SU-DHL-6 (cell line): Measurements from ENCODE around the gene N4BP2.
A peak's percentile ranks its signal among the peaks of the same experiment; 100 is the strongest.

Experiments used
- H2AFZ ChIP-seq: fragments of 200-600 bp; sonication (generic); 2 replicates; pipeline ENCODE4 v1.6.1; 2014; ENCODE audit warnings: low read depth, mild to moderate bottlenecking, moderate library complexity, mixed read lengths, antibody characterized with exemption, low read length; ENCODE audit not compliant: severe bottlenecking
- H3F3A ChIP-seq: fragments of 200-600 bp; shearing (Covaris generic); 2 replicates; pipeline ENCODE4 v1.6.0; 2016; ENCODE audit warnings: antibody characterized with exemption, mild to moderate bottlenecking; ENCODE audit not compliant: insufficient read depth
- H3K27ac ChIP-seq: fragments of 200-600 bp; sonication (generic); 2 replicates; pipeline ENCODE4 v1.5.1; 2016; ENCODE audit warnings: low read depth, mild to moderate bottlenecking, low read length, moderate library complexity, mixed read lengths
- H3K27me3 ChIP-seq: fragments of 200-600 bp; sonication (generic), shearing (Covaris generic); 2 replicates; pipeline ENCODE4 v1.6.0; 2014; ENCODE audit warnings: mild to moderate bottlenecking, low read length
- H3K36me3 ChIP-seq: fragments of 200-600 bp; sonication (generic); 2 replicates; pipeline ENCODE4 v1.6.1; 2014; ENCODE audit warnings: mild to moderate bottlenecking, low read length, mixed read lengths
- H3K4me2 ChIP-seq: fragments of 300-600, 200-600 bp; shearing (Covaris generic), sonication (generic); 2 replicates; pipeline ENCODE4 v1.6.0; 2014; ENCODE audit warnings: low read length, low read depth, mild to moderate bottlenecking; ENCODE audit not compliant: poor library complexity, severe bottlenecking
- H3K4me3 ChIP-seq: fragments of 200-600 bp; sonication (generic); 2 replicates; pipeline ENCODE4 v1.5.1; 2014; ENCODE audit warnings: antibody characterized with exemption, low read length, mild to moderate bottlenecking, mixed read lengths; ENCODE audit not compliant: insufficient read depth, poor library complexity, severe bottlenecking
- H3K79me2 ChIP-seq: fragments of 200-600 bp; sonication (generic); 2 replicates; pipeline ENCODE4 v1.6.1; 2014; ENCODE audit warnings: mild to moderate bottlenecking, low read length, moderate library complexity; ENCODE audit not compliant: insufficient read depth
- H3K9ac ChIP-seq: fragments of 200-600 bp; sonication (generic); 2 replicates; pipeline ENCODE4 v1.7.0; 2014; ENCODE audit warnings: mild to moderate bottlenecking, low read length
- H3K9me2 ChIP-seq: fragments of 200-600 bp; sonication (generic); replicated peaks from 2 replicates; pipeline ENCODE4 v1.6.1; 2014; ENCODE audit warnings: low read length; ENCODE audit not compliant: insufficient read depth
- H3K9me3 ChIP-seq: fragments of 200-600 bp; sonication (generic); 2 replicates; pipeline ENCODE4 v1.6.1; 2014; ENCODE audit warnings: low read length, mixed read lengths; ENCODE audit not compliant: insufficient read depth
- H4K20me1 ChIP-seq: fragments of 200-600 bp; sonication (generic); 2 replicates; pipeline ENCODE4 v1.6.1; 2014; ENCODE audit warnings: low read depth, mild to moderate bottlenecking, antibody characterized with exemption, low read length, moderate library complexity, mixed read lengths
- CTCF ChIP-seq: fragments of 200-600 bp; sonication (generic); IDR thresholded peaks from one replicate; pipeline ENCODE4 v1.5.1; 2017; ENCODE audit warnings: antibody characterized with exemption, mild to moderate bottlenecking, low read length, moderate library complexity; ENCODE audit not compliant: insufficient read depth, poor library complexity, severe bottlenecking
- EZH2phosphoT487 ChIP-seq: fragments of 200-600 bp; sonication (generic), shearing (Covaris generic); conservative IDR thresholded peaks from 2 replicates; pipeline ENCODE4 v1.6.1; 2018; ENCODE audit warnings: mild to moderate bottlenecking, antibody characterized with exemption, low read length, moderate library complexity, mixed read lengths

The N4BP2 gene

GRCh38 chr4:40170588-40170987, 113.9 kb downstream of the N4BP2 start:
- Histone ChIP-seq H3K4me3 (no peak overlapping the region), H2AFZ (no peak overlapping the region), H3K27ac (no peak overlapping the region), H3K79me2 (no peaks in the 10 kb centered on the region), H3K9ac (no peak overlapping the region), H3K36me3 (no peaks in the 10 kb centered on the region; the same call in 1 of the 2 replicates), H3K9me2 (no peaks in the 10 kb centered on the region), H4K20me1 (no peaks in the 10 kb centered on the region), H3K4me2 (no peak overlapping the region), H3F3A (no peaks in the 10 kb centered on the region), H3K27me3 (no peaks in the 10 kb centered on the region), H3K9me3 (no peaks in the 10 kb centered on the region)
- no peak for TF ChIP-seq EZH2phosphoT487
- no peak for TF ChIP-seq CTCF

GRCh38 chr4:40173470-40173875, 116.8 kb downstream of the N4BP2 start:
- Histone ChIP-seq H3K36me3 (no peaks in the 10 kb centered on the region), H3K9me3 (no peaks in the 10 kb centered on the region), H3K4me2 (peak overlapping the region; percentile 50), H3K4me3 (no peak overlapping the region), H3K9me2 (no peaks in the 10 kb centered on the region), H3F3A (peaks cover 17% of the 10 kb centered on the region), H2AFZ (no peak overlapping the region), H3K27me3 (no peaks in the 10 kb centered on the region), H3K9ac (no peak overlapping the region), H4K20me1 (no peaks in the 10 kb centered on the region), H3K27ac (no peak overlapping the region), H3K79me2 (no peaks in the 10 kb centered on the region)
- TF ChIP-seq CTCF = no peak
- no peak for TF ChIP-seq EZH2phosphoT487

GRCh38 chr4:40176602-40177001, 120.0 kb downstream of the N4BP2 start:
- no peak overlapping the region for H2AFZ ChIP-seq
- no peaks in the 10 kb centered on the region for H3K9me2 ChIP-seq
- no peak overlapping the region for H3K4me3 ChIP-seq
- peaks cover 32% of the 10 kb centered on the region for H3F3A ChIP-seq
- no peaks in the 10 kb centered on the region for H4K20me1 ChIP-seq
- TF ChIP-seq CTCF (no peak), EZH2phosphoT487 (no peak)
- H3K27me3 ChIP-seq = no peaks in the 10 kb centered on the region
- no peak overlapping the region for H3K9ac ChIP-seq
- H3K4me2 ChIP-seq = no peak overlapping the region
- no peaks in the 10 kb centered on the region for H3K36me3 ChIP-seq
- H3K79me2 ChIP-seq = no peaks in the 10 kb centered on the region
- no peak overlapping the region for H3K27ac ChIP-seq
- no peaks in the 10 kb centered on the region for H3K9me3 ChIP-seq

GRCh38 chr4:40177591-40177990, 120.9 kb downstream of the N4BP2 start:
- H3K27ac ChIP-seq = peak overlapping the region; percentile 61
- TF ChIP-seq CTCF (no peak), EZH2phosphoT487 (no peak)
- H3K9me2 ChIP-seq = no peaks in the 10 kb centered on the region
- H4K20me1 ChIP-seq = no peaks in the 10 kb centered on the region
- H3K36me3 ChIP-seq = no peaks in the 10 kb centered on the region
- peaks cover 39% of the 10 kb centered on the region for H3F3A ChIP-seq
- H3K4me3 ChIP-seq = peak overlapping the region; percentile 27
- H3K9ac ChIP-seq = peak overlapping the region; percentile 45
- no peaks in the 10 kb centered on the region for H3K9me3 ChIP-seq
- no peaks in the 10 kb centered on the region for H3K79me2 ChIP-seq
- H2AFZ ChIP-seq = peak overlapping the region; percentile 42
- no peaks in the 10 kb centered on the region for H3K27me3 ChIP-seq
- H3K4me2 ChIP-seq = peak overlapping the region; percentile 74
